SK-N-SH treated with all-trans-retinoic acid at 6 μM for 48 hours (cell line): ENCODE measurements around the gene DOK1.

Experiments
- ATAC-seq: fragments of 200-7000 bp; cut with Tn5 transposase; 3 replicates; pipeline ENCODE4 v1.9.1; 2020; ENCODE audit warnings: mild to moderate bottlenecking, moderate library complexity
- BACH2 ChIP-seq: fragments of 250-450 bp; sonication (Bioruptor Pico); IDR thresholded peaks from 2 replicates; pipeline ENCODE4 v1.9.0; 2021; ENCODE audit warnings: mild to moderate bottlenecking, borderline replicate concordance
- CREB5 ChIP-seq: fragments of 250-450 bp; sonication (Bioruptor Pico); IDR thresholded peaks from 2 replicates; pipeline ENCODE4 v1.5.1; 2020; ENCODE audit warnings: low read depth, mild to moderate bottlenecking, moderate library complexity
- CSDC2 ChIP-seq: fragments of 250-450 bp; sonication (Bioruptor Pico); IDR thresholded peaks from 2 replicates; pipeline ENCODE4 v1.5.0; 2020; ENCODE audit warnings: mild to moderate bottlenecking, moderate library complexity
- CSRNP3 ChIP-seq: fragments of 250-450 bp; sonication (Bioruptor Pico); IDR thresholded peaks from 2 replicates; pipeline ENCODE4 v1.5.1; 2021; ENCODE audit warnings: mild to moderate bottlenecking, moderate library complexity
- ISL1 ChIP-seq: fragments of 250-450 bp; sonication (Bioruptor Pico); IDR thresholded peaks from 2 replicates; pipeline ENCODE4 v2.1.2; 2022; ENCODE audit warnings: mild to moderate bottlenecking, moderate library complexity
- OSR1 ChIP-seq: fragments of 250-450 bp; sonication (Bioruptor Pico); IDR thresholded peaks from 2 replicates; pipeline ENCODE4 v1.8.0; 2022; ENCODE audit warnings: moderate library complexity, mild to moderate bottlenecking, inconsistent platforms
- PATZ1 ChIP-seq: fragments of 250-450 bp; sonication (Bioruptor Pico); IDR thresholded peaks from 2 replicates; pipeline ENCODE4 v1.8.0; 2020; ENCODE audit warnings: mild to moderate bottlenecking, moderate library complexity, borderline replicate concordance
- POU6F1 ChIP-seq: fragments of 250-450 bp; sonication (Bioruptor Pico); IDR thresholded peaks from 2 replicates; pipeline ENCODE4 v1.8.0; 2021; ENCODE audit warnings: low read depth, mild to moderate bottlenecking, moderate library complexity, borderline replicate concordance
- PPARA ChIP-seq: fragments of 250-450 bp; sonication (Bioruptor Pico); IDR thresholded peaks from 2 replicates; pipeline ENCODE4 v1.5.0; 2020; ENCODE audit warnings: mild to moderate bottlenecking, borderline replicate concordance
- RARB ChIP-seq: fragments of 250-450 bp; sonication (Bioruptor Pico); IDR thresholded peaks from 2 replicates; pipeline ENCODE4 v1.8.0; 2021; ENCODE audit warnings: mild to moderate bottlenecking, moderate library complexity
- TCF4 ChIP-seq: fragments of 250-450 bp; sonication (Bioruptor Pico); IDR thresholded peaks from 2 replicates; pipeline ENCODE4 v1.8.0; 2021; ENCODE audit warnings: mild to moderate bottlenecking, moderate library complexity, borderline replicate concordance
- TOX ChIP-seq: fragments of 250-450 bp; sonication (Bioruptor Pico); IDR thresholded peaks from 2 replicates; pipeline ENCODE4 v1.8.0; 2021; ENCODE audit warnings: mild to moderate bottlenecking, moderate library complexity, borderline replicate concordance
- TSHZ2 ChIP-seq: fragments of 250-450 bp; sonication (Bioruptor Pico); IDR thresholded peaks from 2 replicates; pipeline ENCODE4 v1.5.0; 2020; ENCODE audit warnings: mild to moderate bottlenecking, moderate library complexity
- ZC3H10 ChIP-seq: fragments of 250-450 bp; sonication (Bioruptor Pico); IDR thresholded peaks from 2 replicates; pipeline ENCODE4 v1.5.1; 2021; ENCODE audit warnings: mild to moderate bottlenecking, moderate library complexity
- ZFP3 ChIP-seq: fragments of 250-450 bp; sonication (Bioruptor Pico); IDR thresholded peaks from 2 replicates; pipeline ENCODE4 v1.5.0; 2020; ENCODE audit warnings: mild to moderate bottlenecking, moderate library complexity
- ZFP30 ChIP-seq: fragments of 450-650 bp; formaldehyde crosslinking; IDR thresholded peaks from 2 replicates; pipeline ENCODE4 v1.5.0; 2022; ENCODE audit warnings: mild to moderate bottlenecking, moderate library complexity
- ZNF70 ChIP-seq: fragments of 450-650 bp; formaldehyde crosslinking; IDR thresholded peaks from 2 replicates; pipeline ENCODE4 v1.5.0; 2020; ENCODE audit warnings: mild to moderate bottlenecking, moderate library complexity
- ZNF8 ChIP-seq: fragments of 450-650 bp; formaldehyde crosslinking; IDR thresholded peaks from 2 replicates; pipeline ENCODE4 v1.5.0; 2020; ENCODE audit warnings: mild to moderate bottlenecking, moderate library complexity

Gene DOK1

GRCh38 chr2:74587664-74588277 is 33.3 kb downstream of the DOK1 start:
- TF ChIP-seq ZNF8, result no peak
- TF ChIP-seq CSDC2, result no peak
- TF ChIP-seq TOX (CRISPR knock-in tag), result no peak
- TF ChIP-seq CREB5 (CRISPR knock-in tag), result no peak
- TF ChIP-seq POU6F1 (CRISPR knock-in tag), result no peak
- TF ChIP-seq ISL1 (CRISPR knock-in tag), result no peak
- no peak for TF ChIP-seq OSR1 (CRISPR knock-in tag)
- TF ChIP-seq ZNF70 (CRISPR knock-in tag), result no peak
- TF ChIP-seq RARB (CRISPR knock-in tag), result no peak
- no peak for TF ChIP-seq PPARA (CRISPR knock-in tag)
- no peak for TF ChIP-seq ZC3H10 (CRISPR knock-in tag)
- no peak for TF ChIP-seq TCF4
- TF ChIP-seq, all 23 proteins: peak for 0
- peak; percentile 85 for ATAC-seq

GRCh38 chr2:74588664-74589063 is 34.1 kb downstream of the DOK1 start:
- TF ChIP-seq ZFP3 (CRISPR knock-in tag) (no peak), TSHZ2 (CRISPR knock-in tag) (no peak), CREB5 (CRISPR knock-in tag) (no peak), OSR1 (CRISPR knock-in tag) (no peak)

GRCh38 chr2:74593826-74594772 is 39.6 kb downstream of the DOK1 start:
- TF ChIP-seq RARB (CRISPR knock-in tag) (no peak), ISL1 (CRISPR knock-in tag) (no peak), ZC3H10 (CRISPR knock-in tag) (no peak), ZFP3 (CRISPR knock-in tag) (no peak), POU6F1 (CRISPR knock-in tag) (no peak), BACH2 (CRISPR knock-in tag) (no peak), OSR1 (CRISPR knock-in tag) (no peak), PPARA (CRISPR knock-in tag) (no peak)
- TF ChIP-seq, all 23 proteins: peak for 0
- no peak; the same call in 2 of the 3 replicates for ATAC-seq

More at GRCh38 chr2:74588664-74589063, 34.1 kb downstream of the DOK1 start:
- ATAC-seq, result no peak

GRCh38 chr2:74596584-74596983 is 42.1 kb downstream of the DOK1 start:
- ATAC-seq, result no peak
- no peak for TF ChIP-seq POU6F1 (CRISPR knock-in tag)
- TF ChIP-seq CSRNP3 (CRISPR knock-in tag), result no peak
- TF ChIP-seq ZC3H10 (CRISPR knock-in tag), result no peak
- no peak for TF ChIP-seq OSR1 (CRISPR knock-in tag)
- no peak for TF ChIP-seq ZNF8
- TF ChIP-seq PATZ1 (CRISPR knock-in tag), result no peak
- no peak for TF ChIP-seq ZFP3 (CRISPR knock-in tag)
- TF ChIP-seq PPARA (CRISPR knock-in tag), result no peak
- TF ChIP-seq TCF4, result no peak
- no peak for TF ChIP-seq ZFP30
